Kasumi-1 (cell line): ENCODE data around the gene IL15RA.
"Not testable (repeated sequence)": the region's sequence is repeated elsewhere in the genome, so short reads cannot be mapped to it uniquely, and the experiment has no call there.

ENCODE experiments used
- DNase-seq, 2 experiments: peaks; one replicate each; lab custom pipeline; 2025; lab: John Stamatoyannopoulos, UW

IL15RA gene

DNA sequence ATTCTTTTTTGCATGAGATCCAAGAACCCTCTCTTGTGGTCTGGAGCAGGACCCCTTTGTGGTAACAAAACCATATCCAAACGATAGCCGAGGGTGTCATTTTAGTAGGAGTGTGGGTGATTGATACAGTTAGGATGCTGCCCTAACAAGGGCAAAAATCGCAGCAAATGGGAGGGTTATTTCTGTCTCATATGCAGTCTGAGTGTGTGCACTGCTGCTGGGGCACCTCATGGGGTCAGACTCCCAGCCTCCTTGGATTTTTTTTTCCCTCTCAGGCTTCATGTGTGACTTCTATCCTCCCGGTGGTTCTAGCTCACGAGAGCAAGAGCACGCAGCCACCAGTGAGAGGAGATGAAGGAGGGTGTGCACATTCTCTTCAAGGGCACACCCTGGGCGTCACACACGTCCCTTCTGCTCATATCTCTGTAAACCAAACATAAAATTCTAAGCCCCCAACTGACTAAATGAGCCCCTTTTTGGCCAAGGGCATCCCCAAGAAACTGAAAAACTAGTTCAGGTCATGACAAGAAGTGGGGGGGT, 28.6 kb upstream of the IL15RA start:
- no peak for DNase-seq

DNA sequence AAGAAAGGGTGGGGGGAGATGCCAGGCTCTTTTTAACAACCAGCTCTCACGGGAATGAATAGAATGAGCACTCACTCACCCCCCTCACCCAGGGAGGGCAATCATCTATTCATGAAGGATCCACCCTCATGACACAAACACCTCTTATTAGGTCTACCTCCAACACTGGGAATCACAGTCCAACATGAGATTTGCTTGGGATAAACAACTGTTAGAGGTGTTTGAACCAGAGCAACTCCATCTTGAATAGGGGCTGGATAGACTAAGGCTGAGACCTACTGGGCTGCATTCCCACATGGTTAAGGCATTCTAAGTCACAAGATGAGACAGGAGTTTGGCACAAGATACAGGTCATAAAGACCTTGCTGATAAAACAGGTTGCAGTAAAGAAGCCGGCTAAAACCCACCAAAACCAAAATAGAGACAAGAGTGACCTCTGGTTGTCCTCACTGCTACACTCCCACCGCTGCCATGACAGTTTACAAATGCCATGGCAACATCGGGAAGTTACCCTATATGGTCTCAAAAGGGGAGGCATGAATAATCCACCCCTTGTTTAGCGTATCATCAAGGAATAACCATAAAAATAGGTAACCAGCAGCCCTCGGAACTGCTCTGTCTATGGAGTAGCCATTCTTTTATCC, 27.9 kb upstream of the IL15RA start:
- not testable (repeated sequence) for DNase-seq

DNA sequence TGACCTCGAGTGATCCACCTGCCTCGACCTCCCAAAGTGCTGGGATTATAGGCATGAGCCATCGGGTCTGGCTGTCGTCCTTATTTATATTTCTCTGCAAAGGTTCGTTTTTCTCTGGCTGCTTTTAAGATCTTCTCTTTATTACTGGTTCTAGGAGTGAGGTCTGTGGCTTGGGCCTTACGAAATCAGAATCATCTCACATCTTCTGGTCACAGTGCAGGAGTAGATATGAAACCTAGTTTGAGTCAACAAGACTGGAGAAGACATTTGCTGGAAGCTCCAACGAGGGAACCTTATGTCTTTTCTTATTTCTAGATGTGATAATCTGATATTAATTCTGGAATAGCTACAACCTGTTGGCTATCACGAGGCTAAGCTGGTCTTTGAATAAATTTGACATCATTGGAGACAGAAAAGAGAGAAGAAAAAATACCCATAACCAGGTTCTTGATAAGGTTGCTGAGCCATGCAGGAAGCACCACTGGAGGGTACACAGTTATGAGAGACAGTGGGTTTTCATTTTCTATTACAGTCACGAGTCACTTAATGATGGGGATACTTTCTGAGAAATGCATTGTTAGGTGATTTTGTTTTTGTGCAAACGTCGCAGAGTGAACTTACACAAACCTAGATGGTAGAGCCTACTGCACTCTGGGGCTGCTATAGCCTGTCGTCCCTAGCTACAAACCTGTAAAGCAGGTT, 25.6 kb upstream of the IL15RA start:
- DNase-seq = no peak

DNA sequence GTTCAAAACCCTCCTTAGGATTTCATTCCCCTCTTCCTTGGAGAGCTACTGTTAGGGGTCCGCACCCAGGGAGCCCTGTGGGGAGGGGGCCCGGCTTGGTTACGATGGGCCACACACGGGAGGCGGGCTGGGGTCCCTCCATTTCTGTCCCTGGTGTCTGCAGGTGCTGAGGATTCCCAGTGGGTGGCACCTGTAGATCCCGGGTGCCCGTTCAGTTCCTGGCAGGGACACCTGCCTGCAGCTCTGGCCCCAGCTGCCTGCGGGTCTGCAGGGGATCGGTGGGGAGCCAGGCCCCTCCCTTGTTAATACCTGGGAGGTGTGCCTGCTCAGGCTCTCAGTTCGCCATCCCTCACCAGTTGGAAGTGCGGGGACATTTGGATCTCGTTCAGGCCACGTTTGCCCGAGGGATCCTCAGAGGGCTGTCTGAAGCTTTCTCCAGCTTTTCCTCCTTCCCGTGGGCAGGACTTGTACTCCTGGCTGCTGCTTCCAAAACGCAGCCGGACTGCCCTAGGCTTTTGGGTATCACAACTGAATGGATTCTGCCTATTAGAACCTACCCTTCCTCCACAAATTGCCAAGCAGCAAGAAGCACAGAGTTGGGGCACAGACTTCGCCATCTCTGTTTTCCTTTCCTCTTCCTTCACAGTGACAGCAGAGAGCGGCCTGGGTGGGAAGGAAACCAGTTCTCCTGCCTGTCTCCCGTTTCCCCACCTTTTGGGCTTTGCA, 22.3 kb upstream of the IL15RA start:
- DNase-seq = no peak

DNA sequence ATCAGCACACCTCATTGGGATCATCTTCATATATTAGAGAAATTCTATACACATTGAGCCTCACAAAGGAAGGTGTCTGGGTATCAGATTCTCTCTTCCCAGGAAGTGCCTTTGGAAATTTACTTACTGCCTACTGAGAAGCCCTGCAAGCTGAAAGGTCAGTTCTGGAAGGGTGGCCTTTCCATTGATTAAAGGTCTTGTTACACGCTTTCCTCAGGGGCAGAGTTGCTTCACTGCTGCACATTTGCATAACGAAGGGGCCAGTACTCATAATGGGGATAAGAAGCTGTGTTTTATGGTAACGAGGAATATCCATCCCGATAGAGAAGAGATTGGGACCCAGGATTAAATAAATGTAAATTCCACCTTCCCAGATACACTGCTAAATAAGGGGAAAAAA, 19.4 kb upstream of the IL15RA start:
- DNase-seq = no peak

DNA sequence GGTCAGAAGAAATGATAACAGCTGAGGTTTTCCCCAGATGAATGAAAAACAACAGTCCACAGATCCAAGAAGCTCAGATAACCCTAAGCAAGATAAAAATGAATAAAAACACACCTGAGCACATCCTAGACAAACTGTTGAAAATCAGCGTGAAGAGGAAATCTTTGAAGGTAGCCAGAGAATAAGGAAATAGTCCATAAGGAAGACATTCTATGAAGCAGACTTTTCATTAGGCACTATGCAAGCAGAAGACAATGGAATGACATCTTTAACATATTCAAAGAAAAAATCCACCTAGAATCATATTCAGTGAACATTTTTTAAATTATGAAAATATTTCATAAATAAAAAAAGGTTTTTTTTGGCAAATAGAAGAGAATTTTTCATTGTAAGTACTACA, 15.1 kb upstream of the IL15RA start:
- no peak for DNase-seq

DNA sequence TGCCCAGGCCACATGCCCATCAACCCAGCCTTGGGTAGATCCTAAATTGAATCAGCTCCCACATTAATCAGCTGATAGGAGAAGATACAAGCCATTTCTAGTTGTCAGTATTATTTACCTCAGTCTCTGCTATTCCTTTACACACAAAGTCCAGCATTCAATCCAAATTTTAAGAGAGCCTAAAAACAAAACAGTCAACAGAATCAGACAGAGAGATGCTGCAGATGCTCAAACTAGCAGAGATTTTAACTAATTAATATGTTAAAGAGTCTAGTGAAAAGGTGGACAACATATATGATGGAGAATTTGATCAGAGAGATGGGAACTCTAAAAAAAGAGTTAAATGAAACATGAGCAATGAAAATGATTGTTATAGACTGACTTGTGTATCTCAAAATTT, 14.4 kb upstream of the IL15RA start:
- DNase-seq = no peak

DNA sequence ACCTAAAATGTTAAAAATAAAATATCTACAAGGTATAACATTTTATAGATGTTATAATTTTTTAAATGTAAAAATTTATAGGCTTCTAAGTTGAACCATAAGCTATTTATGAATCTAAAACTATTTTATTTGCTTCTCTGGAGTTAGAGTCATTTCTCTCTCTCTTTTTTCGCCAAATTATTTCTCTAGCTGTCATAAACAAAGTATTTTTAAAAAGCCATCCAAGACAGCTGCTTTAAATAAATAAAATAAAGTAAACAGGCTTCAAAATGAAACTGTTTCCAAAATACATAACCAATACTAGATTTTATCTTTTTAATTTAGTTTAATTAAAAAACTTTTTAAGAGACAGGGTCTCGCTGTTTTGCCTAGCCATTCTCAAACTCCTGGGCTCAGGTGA, 12.4 kb upstream of the IL15RA start:
- DNase-seq = no peak

DNA sequence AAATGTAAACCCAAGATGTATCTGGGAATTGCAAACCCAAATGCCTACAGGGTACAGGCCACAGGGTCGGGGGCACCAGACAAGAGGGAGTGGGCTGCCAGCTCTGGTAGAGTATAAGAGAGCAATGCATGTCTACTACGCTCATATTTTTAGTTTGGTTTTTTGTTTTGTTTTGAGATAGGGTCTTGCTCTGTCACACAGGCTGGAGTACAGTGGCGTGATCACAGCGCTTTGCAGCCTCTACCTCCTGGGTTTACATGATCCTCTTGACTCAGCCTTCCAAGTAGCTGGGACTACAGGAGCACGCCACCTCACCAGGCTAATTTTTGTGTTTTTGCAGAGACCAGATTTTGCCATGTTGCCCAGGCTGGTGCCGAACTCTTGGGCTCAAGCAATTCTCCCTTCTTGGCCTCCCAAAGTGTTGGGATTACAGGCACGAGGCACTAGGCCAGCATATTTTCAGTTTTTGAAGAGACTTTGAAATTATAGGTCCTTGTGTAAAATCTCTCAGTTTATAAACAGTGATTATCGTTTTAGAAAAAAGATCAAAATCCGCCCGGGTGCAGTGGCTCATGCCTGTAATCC, 11.1 kb upstream of the IL15RA start:
- no peak for DNase-seq

DNA sequence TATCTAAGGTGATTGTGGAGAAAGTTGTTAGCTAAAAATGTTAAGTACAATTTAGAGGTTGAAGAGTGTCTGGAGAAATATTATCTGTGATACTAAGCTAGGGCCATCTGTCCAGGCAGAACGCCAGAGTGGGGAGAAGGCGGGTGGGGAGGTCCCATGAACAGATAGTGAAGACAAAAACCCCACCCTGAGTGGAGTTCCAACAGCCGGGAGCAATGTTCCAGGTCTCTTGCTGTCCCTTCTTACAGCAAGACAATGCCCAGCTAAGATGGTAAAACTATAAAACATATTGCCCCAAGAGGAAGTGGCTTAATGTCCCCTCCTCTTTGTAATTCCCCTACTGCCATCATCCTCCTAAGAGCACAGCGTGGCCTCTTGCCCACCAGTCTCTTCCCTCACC, 10.4 kb upstream of the IL15RA start:
- DNase-seq = no peak

DNA sequence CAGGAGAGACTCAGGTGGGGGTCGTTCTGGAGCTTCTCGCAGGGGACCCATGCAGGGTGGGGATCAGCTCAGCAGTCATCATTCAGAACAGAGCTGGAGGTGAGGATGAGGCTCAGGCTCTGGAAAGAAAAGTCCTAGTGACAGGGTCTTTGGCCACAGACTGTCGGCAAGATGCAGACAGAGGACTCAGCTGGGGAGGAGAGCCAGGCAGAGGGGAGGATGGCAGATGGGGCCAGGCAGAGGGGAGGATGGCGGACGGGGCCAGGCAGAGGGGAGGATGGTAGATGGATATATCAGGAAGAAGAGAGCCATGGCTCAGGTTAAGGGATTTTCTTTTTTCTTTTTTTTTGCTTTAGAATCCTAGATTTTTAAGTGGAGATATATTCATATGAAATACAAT, 7.7 kb upstream of the IL15RA start:
- DNase-seq = no peak

DNA sequence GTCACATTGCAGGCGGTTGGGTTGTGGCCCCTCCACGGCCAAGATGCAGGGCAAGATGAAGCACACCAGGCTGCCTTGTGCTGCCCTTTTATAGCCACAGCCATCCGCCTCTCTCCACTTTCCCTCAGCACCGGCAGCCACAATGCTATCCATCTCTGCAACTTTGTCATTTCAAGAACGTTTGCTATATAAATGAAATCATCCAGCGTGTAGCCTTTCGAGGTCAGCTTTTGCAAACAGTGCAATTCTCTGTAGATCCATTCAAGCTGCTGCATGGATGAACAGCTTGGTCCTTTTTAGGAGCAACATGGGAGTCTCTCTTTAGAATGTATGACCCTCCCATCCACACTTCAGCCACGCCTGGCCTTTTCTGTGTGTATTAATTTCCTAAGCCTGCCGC, 6.4 kb upstream of the IL15RA start:
- DNase-seq = no peak

DNA sequence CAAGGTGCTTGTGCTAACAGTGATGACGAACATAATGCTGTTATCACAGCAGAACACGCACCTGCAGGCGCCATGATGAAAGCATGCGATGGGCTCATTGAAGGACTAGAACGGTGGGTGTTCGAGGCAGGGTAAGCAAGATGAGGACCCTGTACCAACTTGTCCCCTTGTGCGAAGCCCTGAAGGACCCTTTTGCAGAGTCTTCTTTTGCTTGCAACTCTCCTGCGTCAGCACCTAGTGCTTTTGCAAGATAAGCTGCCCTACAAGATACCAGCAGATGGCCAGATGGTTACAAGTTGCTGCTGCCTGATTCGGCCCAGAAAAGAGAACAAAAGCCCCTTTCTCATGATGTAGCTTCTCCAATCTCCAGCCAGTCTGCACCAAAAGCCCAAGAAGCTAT, 4.2 kb upstream of the IL15RA start:
- DNase-seq = no peak

DNA sequence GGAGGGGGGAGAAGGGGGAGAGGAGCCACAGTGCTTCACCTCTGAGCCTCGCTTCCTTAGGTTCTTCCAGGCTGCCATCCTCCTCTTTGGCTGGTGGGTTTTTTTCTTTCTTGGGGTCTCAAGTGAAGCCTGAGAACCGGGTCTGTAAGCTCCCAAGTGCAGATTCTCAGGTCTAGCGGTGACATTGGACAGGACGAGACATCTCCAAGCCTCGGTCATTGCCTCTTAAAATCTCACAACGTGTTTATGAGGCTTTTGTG, 817 bp upstream of the IL15RA start:
- peak in 1 of 2 experiments; percentile 68 for DNase-seq

DNA sequence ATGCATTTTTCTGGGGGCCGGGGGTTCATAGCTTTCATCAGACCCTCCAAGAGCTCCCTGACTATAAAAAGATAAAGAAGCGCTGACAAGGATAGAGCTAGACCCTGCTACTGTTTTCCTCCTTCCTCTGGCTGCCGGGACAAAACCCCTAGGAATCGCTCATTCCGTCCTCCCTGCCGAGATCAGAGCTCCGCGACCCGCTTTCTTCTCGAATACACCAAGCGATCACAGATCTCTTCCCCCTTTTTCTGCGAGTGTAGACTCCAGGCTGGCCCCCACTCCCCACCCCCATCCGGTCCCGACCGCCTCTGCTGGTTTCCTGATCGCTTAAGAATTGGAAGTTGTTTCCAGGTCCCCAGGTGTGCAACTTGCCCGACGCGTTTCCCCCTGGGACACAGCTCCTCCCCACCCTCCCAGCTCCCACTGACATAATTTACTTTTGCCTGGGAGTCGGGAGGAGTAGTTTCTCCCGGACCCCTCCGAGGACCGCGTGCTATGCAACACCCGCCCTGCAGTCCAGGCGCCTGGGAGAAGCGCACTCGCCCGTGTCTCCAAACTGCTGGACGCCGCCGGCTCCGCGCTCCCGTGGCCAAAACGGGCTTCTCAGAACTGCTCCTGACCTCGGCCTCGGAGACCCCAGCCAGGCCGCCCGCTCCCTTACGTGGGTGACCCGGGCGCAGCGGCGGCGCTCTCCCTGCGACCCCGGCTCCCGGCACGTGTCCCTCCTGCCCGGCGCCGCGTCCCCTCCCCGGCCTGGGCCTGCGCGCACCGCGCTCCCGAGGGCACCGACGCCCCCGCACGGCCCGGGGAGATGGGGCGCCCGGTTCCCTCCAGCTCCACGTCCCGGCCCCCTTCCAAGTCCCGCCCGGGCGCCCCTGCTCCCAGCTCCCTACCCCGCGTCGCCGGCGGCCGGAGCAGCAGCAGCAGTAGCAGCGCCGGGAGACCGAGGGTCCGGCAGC, 552 bp downstream of the IL15RA start:
- DNase-seq = peak; percentile 58 to 73

DNA sequence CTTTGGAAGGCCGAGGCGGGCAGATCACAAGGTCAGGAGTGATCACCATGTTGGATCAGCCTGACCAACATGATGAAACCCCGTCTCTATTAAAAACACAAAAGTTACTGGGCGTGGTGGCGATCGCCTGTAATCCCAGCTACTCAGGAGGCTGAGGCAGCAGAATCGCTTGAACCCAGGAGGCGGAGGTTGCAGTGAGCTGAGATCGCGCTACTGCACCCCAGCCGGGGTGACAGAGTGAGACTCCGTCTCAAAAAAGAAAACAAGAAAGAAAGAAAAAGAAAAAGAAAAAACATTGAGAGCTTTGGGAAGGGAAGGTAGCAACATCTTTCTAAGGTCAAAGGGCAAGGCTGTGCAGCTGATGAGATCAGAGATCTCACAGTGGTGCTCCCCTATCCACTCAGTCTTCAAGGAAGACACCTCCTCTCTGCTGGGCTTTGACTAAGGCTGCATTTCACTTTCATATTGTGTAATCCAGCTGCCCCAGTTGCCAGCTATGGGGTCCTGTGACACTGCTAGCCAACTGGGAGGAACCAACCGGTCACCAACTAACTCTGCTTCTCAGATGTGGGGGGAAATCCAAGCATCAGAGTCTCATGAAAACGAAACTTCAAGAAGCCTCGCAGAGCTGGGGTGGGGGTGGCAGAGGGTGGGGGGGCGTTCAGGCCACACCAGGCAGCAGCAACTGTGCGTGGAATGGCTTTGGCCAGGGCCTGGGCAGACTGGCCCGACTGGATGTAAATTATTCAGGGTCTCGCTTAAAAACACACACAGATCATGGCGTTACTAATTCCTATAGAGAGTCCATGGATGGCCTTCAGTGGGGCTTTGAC, 1.5 kb downstream of the IL15RA start:
- DNase-seq = peak; percentile 36 to 41

DNA sequence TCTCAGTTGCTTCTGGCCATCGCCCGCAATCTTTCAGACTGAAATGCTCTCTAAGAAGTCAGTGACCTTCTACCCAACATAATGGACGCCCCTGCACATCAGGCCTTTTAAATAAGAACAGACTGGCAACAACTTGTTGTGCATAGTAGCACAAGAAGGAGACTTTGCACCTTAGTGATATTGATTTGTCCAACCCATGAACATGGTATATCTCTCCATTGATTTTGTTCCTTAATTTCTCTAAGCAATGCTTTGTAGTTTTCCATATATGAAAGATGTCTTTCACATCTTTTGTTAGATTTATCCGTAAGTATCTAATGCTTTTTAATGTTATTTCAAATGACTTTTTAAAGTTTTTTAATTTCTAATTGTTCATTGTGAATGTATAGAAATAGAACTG, 4.3 kb downstream of the IL15RA start:
- no peak for DNase-seq

DNA sequence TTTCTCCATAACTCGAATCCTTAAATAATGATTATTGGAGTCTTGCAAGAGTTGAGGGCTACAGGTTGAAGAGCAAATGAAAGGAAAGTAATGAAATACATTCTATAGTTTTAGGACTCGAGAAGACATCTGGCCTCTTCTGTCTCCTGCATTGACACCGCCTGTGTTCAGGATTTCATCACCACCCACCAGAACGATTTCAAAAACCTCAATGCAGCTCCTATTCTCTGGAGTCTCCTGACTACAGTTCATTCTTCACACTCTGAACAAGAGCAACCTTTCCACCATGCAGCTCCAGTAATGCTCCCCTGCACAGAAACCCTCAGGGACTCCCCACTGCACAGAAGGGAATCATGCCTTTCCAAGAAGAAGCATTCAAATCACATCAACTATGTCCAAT, 5.5 kb downstream of the IL15RA start:
- no peak for DNase-seq

DNA sequence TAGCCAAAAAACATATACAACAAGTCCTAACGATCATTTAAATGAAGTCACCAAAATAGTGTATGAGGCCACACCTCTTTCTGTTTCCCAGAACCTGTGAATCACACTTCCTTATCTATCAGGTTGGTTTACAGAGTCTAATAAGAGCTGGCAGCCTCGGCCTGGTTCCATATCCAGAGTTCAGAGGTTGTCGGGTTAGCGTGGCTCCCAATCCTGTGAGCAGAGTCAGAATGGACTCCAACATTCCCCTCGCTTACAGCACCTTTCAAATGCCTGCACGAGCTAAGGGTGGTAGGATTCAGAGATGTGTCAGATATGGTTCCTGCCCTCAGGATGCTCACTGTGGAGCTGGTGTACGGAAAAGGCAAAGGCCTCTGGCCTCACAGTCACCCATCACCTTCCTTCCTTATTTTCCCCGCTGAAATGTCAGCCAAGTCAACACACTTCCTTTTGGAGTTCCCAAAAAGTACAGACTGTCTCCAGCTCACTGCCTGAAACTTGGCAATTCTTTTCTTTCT, 6.0 kb downstream of the IL15RA start:
- DNase-seq = peak; percentile 12 to 26

DNA sequence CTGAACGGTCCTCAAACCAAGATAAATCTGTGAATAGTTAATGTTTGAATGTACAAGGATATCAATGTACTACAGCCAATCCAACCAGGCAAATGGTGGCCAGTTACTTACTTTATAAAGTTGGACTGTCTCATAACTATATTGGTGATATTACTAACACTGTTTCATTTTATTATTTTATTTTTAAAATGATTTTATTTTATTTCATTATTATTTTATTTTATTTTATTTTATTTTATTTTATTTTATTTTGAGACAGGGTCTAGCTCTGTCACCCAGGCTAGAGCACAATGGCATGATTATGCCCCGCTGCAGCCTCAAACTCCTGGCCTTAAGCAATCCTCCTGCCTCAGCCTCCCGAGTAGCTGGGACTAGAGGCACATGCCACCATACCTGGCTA, 6.8 kb downstream of the IL15RA start:
- no peak for DNase-seq

DNA sequence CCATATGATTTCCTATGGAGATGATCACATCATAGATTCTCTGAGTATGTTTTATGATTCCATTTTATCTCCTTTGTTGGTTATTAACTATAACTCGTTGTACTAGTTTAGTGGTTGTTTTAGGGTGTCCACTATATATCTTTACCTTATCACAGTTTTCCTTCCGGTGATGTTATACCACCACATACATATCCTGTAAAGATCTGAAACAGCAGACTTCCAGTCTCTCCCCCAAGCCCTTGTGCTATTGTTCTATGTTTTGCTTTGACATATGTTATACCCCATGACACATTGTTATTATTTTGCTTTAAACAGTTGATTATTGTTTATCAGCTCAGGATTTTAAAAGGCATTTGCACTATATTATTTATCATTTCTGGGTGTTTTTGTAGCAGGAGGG, 7.3 kb downstream of the IL15RA start:
- DNase-seq = no peak
